Trophoblast cell (in vitro differentiated cells and primary cell): ENCODE data around the gene NOS1AP.

Experiments used
- DNase-seq, 2 donors: peaks; one replicate each; pipeline ENCODE4 v3.0.0-alpha.2; 2016
- H2AFZ ChIP-seq: 2 replicates; pipeline ENCODE4 v1.6.1; 2013; ENCODE audit warnings: low read length, moderate library complexity, mild to moderate bottlenecking; ENCODE audit not compliant: insufficient read depth, poor library complexity
- H2AK5ac ChIP-seq: 2 replicates; pipeline ENCODE4 v1.6.1; 2013; ENCODE audit warnings: mild to moderate bottlenecking, low read length
- H2BK120ac ChIP-seq: 2 replicates; pipeline ENCODE4 v1.6.1; 2013; ENCODE audit warnings: low read length, mild to moderate bottlenecking, moderate library complexity; ENCODE audit not compliant: insufficient read depth, poor library complexity
- H2BK12ac ChIP-seq: 2 replicates; pipeline ENCODE4 v1.6.1; 2013; ENCODE audit warnings: mild to moderate bottlenecking, low read length, moderate library complexity
- H2BK5ac ChIP-seq: 2 replicates; pipeline ENCODE4 v1.6.1; 2013; ENCODE audit warnings: low read length, low read depth, moderate library complexity, mild to moderate bottlenecking; ENCODE audit not compliant: poor library complexity
- H3K14ac ChIP-seq: 2 replicates; pipeline ENCODE4 v1.6.1; 2013; ENCODE audit warnings: mild to moderate bottlenecking, low read length
- H3K18ac ChIP-seq: 2 replicates; pipeline ENCODE4 v1.6.1; 2013; ENCODE audit warnings: mild to moderate bottlenecking, low read length
- H3K23ac ChIP-seq: 2 replicates; pipeline ENCODE4 v1.6.1; 2013; ENCODE audit warnings: low read length
- H3K27ac ChIP-seq: 2 replicates; pipeline ENCODE4 v1.5.1; 2013; ENCODE audit warnings: low read depth, mild to moderate bottlenecking, inconsistent platforms, low read length, moderate library complexity
- H3K27me3 ChIP-seq: 2 replicates; pipeline ENCODE4 v1.6.1; 2013; ENCODE audit warnings: inconsistent platforms, mild to moderate bottlenecking, low read length, moderate library complexity; ENCODE audit not compliant: insufficient read depth
- H3K36me3 ChIP-seq, 2 experiments: 1 replicate in 1 of 2; 2 replicates in 1 of 2; pipeline ENCODE4 v1.6.1; 2013; ENCODE audit warnings: low read length in 2 of 2, mild to moderate bottlenecking in 2 of 2, moderate library complexity in 1 of 2; ENCODE audit not compliant: insufficient read depth in 2 of 2, control insufficient read depth in 1 of 2
- H3K4ac ChIP-seq: 2 replicates; pipeline ENCODE4 v1.6.1; 2013; ENCODE audit warnings: low read depth, mild to moderate bottlenecking, low read length, moderate library complexity
- H3K4me1 ChIP-seq, 2 experiments: 1 replicate in 1 of 2; 2 replicates in 1 of 2; pipeline ENCODE4 v1.6.1; 2013; ENCODE audit warnings: low read length in 2 of 2, mild to moderate bottlenecking in 2 of 2, moderate library complexity in 1 of 2; ENCODE audit not compliant: insufficient read depth in 2 of 2, control insufficient read depth in 1 of 2
- H3K4me2 ChIP-seq: 2 replicates; pipeline ENCODE4 v1.6.1; 2013; ENCODE audit warnings: inconsistent platforms, mild to moderate bottlenecking, low read length, moderate library complexity
- H3K4me3 ChIP-seq: 2 replicates; pipeline ENCODE4 v1.5.1; 2013; ENCODE audit warnings: mild to moderate bottlenecking, low read depth, low read length, inconsistent platforms
- H3K79me1 ChIP-seq: one replicate; pipeline ENCODE4 v1.6.1; 2013; ENCODE audit warnings: low read length
- H3K79me2 ChIP-seq: 2 replicates; pipeline ENCODE4 v1.6.1; 2013; ENCODE audit warnings: low read length, mild to moderate bottlenecking; ENCODE audit not compliant: control insufficient read depth, insufficient read depth, poor library complexity
- H3K9ac ChIP-seq: 2 replicates; pipeline ENCODE4 v1.6.1; 2013; ENCODE audit warnings: mild to moderate bottlenecking, low read length
- H3K9me3 ChIP-seq: 2 replicates; pipeline ENCODE4 v1.6.1; 2013; ENCODE audit warnings: low read depth, mild to moderate bottlenecking, control low read depth, inconsistent platforms, low read length; ENCODE audit not compliant: insufficient read depth
- H4K12ac ChIP-seq: 2 replicates; pipeline ENCODE4 v1.6.1; 2013; ENCODE audit warnings: low read depth, mild to moderate bottlenecking, low read length, moderate library complexity
- H4K8ac ChIP-seq: 2 replicates; pipeline ENCODE4 v1.6.1; 2013; ENCODE audit warnings: low read depth, mild to moderate bottlenecking, low read length, moderate library complexity
- H4K91ac ChIP-seq: one replicate; pipeline ENCODE4 v1.6.1; 2013; ENCODE audit warnings: low read depth, mild to moderate bottlenecking, low read length, moderate library complexity
- WGBS: extraction: QIAGEN DNeasy Blood & Tissue Kit; methylation state at CpG from one replicate; pipeline ENCODE4 v1.1.7; 2013; ENCODE audit warnings: missing lambda C conversion rate; ENCODE audit not compliant: insufficient read length, insufficient coverage; ENCODE audit errors: extremely low coverage; 5-methylcytosine and 5-hydroxymethylcytosine counted together

The NOS1AP gene

GRCh38 chr1:162089748-162090147, 20.3 kb downstream of the NOS1AP start:
- H4K12ac ChIP-seq = no peak overlapping the region
- no peak overlapping the region for H3K18ac ChIP-seq
- H3K4me3 ChIP-seq = no peak overlapping the region
- no peak overlapping the region for H4K91ac ChIP-seq
- H3K4ac ChIP-seq = no peak overlapping the region
- no peaks in the 10 kb centered on the region for H3K79me1 ChIP-seq
- DNase-seq = no peak
- H2BK12ac ChIP-seq = peak overlapping the region; percentile 36
- H2AFZ ChIP-seq = no peak overlapping the region
- no peak overlapping the region for H2BK5ac ChIP-seq
- H3K36me3 ChIP-seq = no peaks in the 10 kb centered on the region
- no peaks in the 10 kb centered on the region for H3K27me3 ChIP-seq
- H3K79me2 ChIP-seq = no peaks in the 10 kb centered on the region
- no peak overlapping the region for H4K8ac ChIP-seq
- no peak overlapping the region for H3K9ac ChIP-seq
- no peak overlapping the region for H3K23ac ChIP-seq
- H3K4me2 ChIP-seq = no peak overlapping the region
- no peak overlapping the region for H3K14ac ChIP-seq
- no peaks in the 10 kb centered on the region for H3K9me3 ChIP-seq
- H3K4me1 ChIP-seq = peaks cover 3 to 16% of the 10 kb centered on the region in 2 experiments
- H2AK5ac ChIP-seq = no peak overlapping the region
- no peak overlapping the region for H2BK120ac ChIP-seq
- H3K27ac ChIP-seq = no peak overlapping the region
- no CpG with 5 or more reads among the region's 2 CpGs for WGBS

- Histone ChIP-seq H2BK5ac (no peak overlapping the region), H3K4me2 (no peak overlapping the region), H3K14ac (no peak overlapping the region), H3K36me3 (no peaks in the 10 kb centered on the region), H2BK120ac (no peak overlapping the region), H2BK12ac (no peak overlapping the region), H4K12ac (no peak overlapping the region), H2AFZ (no peak overlapping the region), H3K9me3 (no peaks in the 10 kb centered on the region), H3K79me1 (no peaks in the 10 kb centered on the region), H3K4ac (no peak overlapping the region), H3K27me3 (no peaks in the 10 kb centered on the region), H4K8ac (no peak overlapping the region), H4K91ac (no peak overlapping the region), H3K27ac (no peak overlapping the region), H3K18ac (no peak overlapping the region), H3K4me1 (peaks cover 3 to 16% of the 10 kb centered on the region in 2 experiments), H3K23ac (no peak overlapping the region), H2AK5ac (no peak overlapping the region), H3K4me3 (no peak overlapping the region), H3K9ac (no peak overlapping the region), H3K79me2 (no peaks in the 10 kb centered on the region)
- no peak for DNase-seq
- WGBS = no CpG with 5 or more reads among the region's 2 CpGs
Measured at GRCh38 chr1:162090378-162090777, 20.9 kb downstream of the NOS1AP start.

- no peaks in the 10 kb centered on the region for H3K9me3 ChIP-seq
- H3K18ac ChIP-seq = no peak overlapping the region
- DNase-seq = no peak
- H3K4me3 ChIP-seq = no peak overlapping the region
- peaks cover 3 to 16% of the 10 kb centered on the region in 2 experiments for H3K4me1 ChIP-seq
- no peaks in the 10 kb centered on the region for H3K36me3 ChIP-seq
- no peaks in the 10 kb centered on the region for H3K79me2 ChIP-seq
- H4K91ac ChIP-seq = no peak overlapping the region
- H2BK120ac ChIP-seq = no peak overlapping the region
- H3K27me3 ChIP-seq = no peaks in the 10 kb centered on the region
- no peaks in the 10 kb centered on the region for H3K79me1 ChIP-seq
- H3K23ac ChIP-seq = no peak overlapping the region
- H2AFZ ChIP-seq = no peak overlapping the region
- H2BK5ac ChIP-seq = no peak overlapping the region
- H2AK5ac ChIP-seq = no peak overlapping the region
- no peak overlapping the region for H3K9ac ChIP-seq
- H3K14ac ChIP-seq = no peak overlapping the region
- H4K12ac ChIP-seq = no peak overlapping the region
- H3K4me2 ChIP-seq = no peak overlapping the region
- H3K27ac ChIP-seq = peak overlapping the region; percentile 42
- no peak overlapping the region for H2BK12ac ChIP-seq
- WGBS = no CpG with 5 or more reads among the region's 4 CpGs
- no peak overlapping the region for H4K8ac ChIP-seq
- no peak overlapping the region for H3K4ac ChIP-seq
Measured at GRCh38 chr1:162091681-162092524, 22.4 kb downstream of the NOS1AP start.

- no peak overlapping the region for H3K27ac ChIP-seq
- H3K79me2 ChIP-seq = no peaks in the 10 kb centered on the region
- H3K14ac ChIP-seq = no peak overlapping the region
- no peak overlapping the region for H2BK120ac ChIP-seq
- no peak overlapping the region for H4K8ac ChIP-seq
- H2BK5ac ChIP-seq = no peak overlapping the region
- no peak overlapping the region for H3K4me3 ChIP-seq
- H2AFZ ChIP-seq = no peak overlapping the region
- no peak overlapping the region for H4K91ac ChIP-seq
- peaks cover 3 to 11% of the 10 kb centered on the region in 2 experiments for H3K4me1 ChIP-seq
- H3K23ac ChIP-seq = no peak overlapping the region
- H4K12ac ChIP-seq = no peak overlapping the region
- no peak overlapping the region for H3K18ac ChIP-seq
- WGBS = no CpG with 5 or more reads among the region's 1 CpG
- no peak overlapping the region for H2BK12ac ChIP-seq
- H3K9ac ChIP-seq = no peak overlapping the region
- H3K4ac ChIP-seq = no peak overlapping the region
- H3K36me3 ChIP-seq = no peaks in the 10 kb centered on the region
- H2AK5ac ChIP-seq = no peak overlapping the region
- no peaks in the 10 kb centered on the region for H3K79me1 ChIP-seq
- H3K27me3 ChIP-seq = no peaks in the 10 kb centered on the region
- no peak for DNase-seq
- no peaks in the 10 kb centered on the region for H3K9me3 ChIP-seq
- H3K4me2 ChIP-seq = no peak overlapping the region
Measured at GRCh38 chr1:162093095-162093494, 23.6 kb downstream of the NOS1AP start.
